ENCODE measurements around the gene HPN. TPM values are rescaled to one million over a fixed set of nuclear protein-coding genes. Genes with fewer than 3 reads are reported as not detected.
"Not testable (repeated sequence)": the region's sequence is repeated elsewhere in the genome, so short reads cannot be mapped to it uniquely, and the experiment has no call there.

HPN gene
- total RNA-seq, 2 experiments from 2014 or later = 0.11 TPM; not detected in 1

GRCh38 chr19:35011091-35011689, 30.3 kb upstream of the HPN start:
- intact Hi-C loops (cut with micrococcal nuclease) = no loop called here
- ChIA-PET POLR2A (interaction anchor here (1.4 kb wide), 1 partner anchor 22 kb away, joined by 3 read pairs; no protein-coding TSS in a partner anchor), CTCF (interaction anchor here (1.5 to 5.1 kb wide), 7 partner anchors 11 to 47 kb away, joined by 3 to 92 read pairs (median 12); partner anchors contain the start of genes GRAMD1A and ZNF792)
- no peak for TF ChIP-seq CTCF (IDR thresholded peaks at IDR 0.05)
- H3K4me3 Mint-ChIP-seq = no peak overlapping the region
- H3K27me3 Mint-ChIP-seq = no peaks in the 10 kb centered on the region
- peak overlapping the region; percentile 85 for H3K27ac Mint-ChIP-seq
- peaks cover 68% of the 10 kb centered on the region for H3K36me3 Mint-ChIP-seq (ENCODE audit: low read depth)
- DNase-seq = no peak
- no peak for ATAC-seq
- peaks cover 67% of the 10 kb centered on the region for H3K4me1 Mint-ChIP-seq (ENCODE audit: low read depth)
- no peaks in the 10 kb centered on the region for H3K9me3 Mint-ChIP-seq

- H3K36me3 Mint-ChIP-seq (ENCODE audit: low read depth) = peaks cover 60% of the 10 kb centered on the region
- DNase-seq (no peak), ATAC-seq (no peak)
- H3K27ac Mint-ChIP-seq = peak overlapping the region; percentile 85
- intact Hi-C loops (cut with micrococcal nuclease) = loop anchor here (2.0 kb wide), 1 partner anchor 39 kb away; no protein-coding TSS in a partner anchor
- H3K9me3 Mint-ChIP-seq = no peaks in the 10 kb centered on the region
- ChIA-PET POLR2A (interaction anchor here (1.2 to 3.8 kb wide), 4 partner anchors 12 to 22 kb away, joined by 3 to 25 read pairs (median 10); partner anchors contain the start of gene GRAMD1A), CTCF (interaction anchor here (0.7 to 5.1 kb wide), 14 partner anchors 9 to 48 kb away, joined by 3 to 92 read pairs (median 8); partner anchors contain the start of genes GRAMD1A and ZNF792)
- TF ChIP-seq CTCF (IDR thresholded peaks at IDR 0.05) = no peak
- no peak overlapping the region for H3K4me3 Mint-ChIP-seq
- H3K27me3 Mint-ChIP-seq = no peaks in the 10 kb centered on the region
- peaks cover 61% of the 10 kb centered on the region for H3K4me1 Mint-ChIP-seq (ENCODE audit: low read depth)
Measured at GRCh38 chr19:35011737-35012682, 29.5 kb upstream of the HPN start.

GRCh38 chr19:35013041-35013819, 28.3 kb upstream of the HPN start:
- Mint-ChIP-seq H3K4me1 (ENCODE audit: low read depth) (peaks cover 59% of the 10 kb centered on the region), H3K9me3 (no peaks in the 10 kb centered on the region), H3K27me3 (no peaks in the 10 kb centered on the region), H3K27ac (peak overlapping the region; percentile 74), H3K4me3 (peak overlapping the region; percentile 40), H3K36me3 (ENCODE audit: low read depth) (peaks cover 67% of the 10 kb centered on the region)
- POLR2A ChIA-PET = interaction anchor here (0.6 to 3.8 kb wide), 9 partner anchors 8 to 41 kb away, joined by 3 to 25 read pairs (median 4); partner anchors contain the start of genes GRAMD1A and SCN1B
- DNase-seq (peak; percentile 89), ATAC-seq (peak; percentile 92)
- intact Hi-C loops (cut with micrococcal nuclease) = loop anchor here (2.0 kb wide), 1 partner anchor 40 kb away; no protein-coding TSS in a partner anchor
- TF ChIP-seq CTCF (IDR thresholded peaks at IDR 0.05) = peak; percentile 99
- CTCF ChIA-PET = interaction anchor here (0.7 to 5.1 kb wide), 19 partner anchors 8 to 94 kb away, joined by 3 to 92 read pairs (median 6); partner anchors contain the start of genes GRAMD1A and ZNF792

- no peak for TF ChIP-seq CTCF (IDR thresholded peaks at IDR 0.05)
- no peaks in the 10 kb centered on the region for H3K9me3 Mint-ChIP-seq
- DNase-seq = peak; percentile 65
Measured at GRCh38 chr19:35013820-35014754, 27.4 kb upstream of the HPN start.

GRCh38 chr19:35014774-35015173, 26.7 kb upstream of the HPN start:
- POLR2A ChIA-PET = interaction anchor here (0.6 to 3.8 kb wide), 9 partner anchors 8 to 56 kb away, joined by 3 to 25 read pairs (median 6); partner anchors contain the start of gene GRAMD1A
- intact Hi-C loops (cut with micrococcal nuclease); DNase-seq; H3K27me3 Mint-ChIP-seq; H3K9me3 Mint-ChIP-seq; H3K4me3 Mint-ChIP-seq; ATAC-seq: not testable (repeated sequence)
- Mint-ChIP-seq H3K27ac (peak overlapping the region; percentile 74), H3K4me1 (ENCODE audit: low read depth) (peaks cover 53% of the 10 kb centered on the region), H3K36me3 (ENCODE audit: low read depth) (peaks cover 70% of the 10 kb centered on the region)
- CTCF ChIA-PET = interaction anchor here (0.8 to 5.1 kb wide), 8 partner anchors 15 to 85 kb away, joined by 4 to 92 read pairs (median 8); partner anchors contain the start of genes GRAMD1A and ZNF792

More at GRCh38 chr19:35013820-35014754, 27.4 kb upstream of the HPN start:
- POLR2A ChIA-PET = interaction anchor here (0.6 to 3.8 kb wide), 11 partner anchors 8 to 56 kb away, joined by 3 to 25 read pairs (median 4); partner anchors contain the start of genes GRAMD1A and SCN1B
- peak; percentile 28 for ATAC-seq
- Mint-ChIP-seq H3K4me3 (peak overlapping the region; percentile 40), H3K4me1 (ENCODE audit: low read depth) (peaks cover 59% of the 10 kb centered on the region), H3K27me3 (no peaks in the 10 kb centered on the region), H3K36me3 (ENCODE audit: low read depth) (peaks cover 72% of the 10 kb centered on the region), H3K27ac (peak overlapping the region; percentile 74)
- CTCF ChIA-PET = interaction anchor here (0.8 to 5.1 kb wide), 15 partner anchors 14 to 95 kb away, joined by 3 to 92 read pairs (median 6); partner anchors contain the start of genes GRAMD1A and ZNF792
- intact Hi-C loops (cut with micrococcal nuclease) = loop anchor here (2.0 kb wide), 1 partner anchor 41 kb away; no protein-coding TSS in a partner anchor

All from activated CD8-positive, alpha-beta T cell treated with anti-CD3 and anti-CD28 coated beads for 36 hours (primary cell).